ENCODE data around the gene ARL8A. TPM values are rescaled to one million over a fixed set of nuclear protein-coding genes. Genes with fewer than 3 reads are reported as not detected.

ARL8A gene
- total RNA-seq, 1 donor from 2014 or later, result 25.5 TPM

DNA sequence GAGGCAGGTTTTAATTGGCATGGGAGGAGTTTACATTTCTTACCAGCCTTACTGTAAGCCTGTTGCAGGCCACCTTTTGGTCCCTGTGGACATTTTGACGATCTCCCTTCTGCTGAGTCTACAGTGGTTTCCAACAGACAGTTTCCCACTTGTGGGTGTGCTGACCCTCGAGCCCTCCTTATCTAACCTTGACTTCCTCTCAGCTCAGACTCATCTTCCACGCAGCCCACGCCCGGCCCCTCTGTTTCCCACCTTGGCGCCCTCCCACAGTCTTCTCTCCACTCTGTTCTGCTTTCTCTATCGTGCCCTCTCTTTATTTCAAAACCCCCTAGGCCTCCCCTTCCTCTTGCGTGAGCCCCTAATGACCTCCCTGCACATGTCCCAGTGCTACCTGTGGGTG, 6.1 kb upstream of the ARL8A start:
- no peak for TF ChIP-seq POLR2A (IDR thresholded peaks at IDR 0.05)
- Histone ChIP-seq H3K27me3 (no peaks in the 10 kb centered on the region), H3K9me3 (no peaks in the 10 kb centered on the region), H3K4me3 (no peak overlapping the region), H3K27ac (no peak overlapping the region), H3K36me3 (no peaks in the 10 kb centered on the region), H3K4me1 (peaks cover 5% of the 10 kb centered on the region)
- DNase-seq (ENCODE audit: extremely low spot score in 2 of 2), result no peak
- intact Hi-C loops (cut with DNase I), result no loop called here

DNA sequence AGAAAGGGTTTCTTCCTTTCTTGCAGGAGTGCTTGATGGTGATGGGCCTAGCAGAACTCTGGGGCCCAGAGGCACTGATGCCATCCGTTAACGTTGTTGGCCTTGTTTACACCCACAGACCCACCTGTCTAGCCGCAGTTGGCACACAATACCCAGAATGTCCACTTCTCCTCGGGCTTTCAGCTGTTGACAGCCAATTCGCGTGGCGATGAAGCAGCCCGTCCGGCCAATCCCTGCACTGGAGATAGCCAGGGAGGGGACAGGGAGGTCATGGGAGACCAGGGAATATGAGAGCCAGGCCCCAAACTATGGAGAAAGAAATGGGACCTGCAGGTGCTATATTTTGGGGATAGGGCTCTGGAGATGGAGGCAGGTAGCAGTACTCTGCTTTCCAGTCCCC, 5.7 kb upstream of the ARL8A start:
- Histone ChIP-seq H3K27ac (no peak overlapping the region), H3K9me3 (no peaks in the 10 kb centered on the region), H3K27me3 (no peaks in the 10 kb centered on the region), H3K36me3 (no peaks in the 10 kb centered on the region), H3K4me1 (peaks cover 5% of the 10 kb centered on the region), H3K4me3 (no peak overlapping the region)
- DNase-seq (ENCODE audit: extremely low spot score in 2 of 2), result no peak
- intact Hi-C loops (cut with DNase I), result no loop called here
- TF ChIP-seq POLR2A (IDR thresholded peaks at IDR 0.05) (no peak), POLR2AphosphoS5 (IDR thresholded peaks at IDR 0.05; ENCODE audit: insufficient read depth in 1 of 2, low read depth in 1 of 2) (no peak)
- TF ChIP-seq, protein P1, sequence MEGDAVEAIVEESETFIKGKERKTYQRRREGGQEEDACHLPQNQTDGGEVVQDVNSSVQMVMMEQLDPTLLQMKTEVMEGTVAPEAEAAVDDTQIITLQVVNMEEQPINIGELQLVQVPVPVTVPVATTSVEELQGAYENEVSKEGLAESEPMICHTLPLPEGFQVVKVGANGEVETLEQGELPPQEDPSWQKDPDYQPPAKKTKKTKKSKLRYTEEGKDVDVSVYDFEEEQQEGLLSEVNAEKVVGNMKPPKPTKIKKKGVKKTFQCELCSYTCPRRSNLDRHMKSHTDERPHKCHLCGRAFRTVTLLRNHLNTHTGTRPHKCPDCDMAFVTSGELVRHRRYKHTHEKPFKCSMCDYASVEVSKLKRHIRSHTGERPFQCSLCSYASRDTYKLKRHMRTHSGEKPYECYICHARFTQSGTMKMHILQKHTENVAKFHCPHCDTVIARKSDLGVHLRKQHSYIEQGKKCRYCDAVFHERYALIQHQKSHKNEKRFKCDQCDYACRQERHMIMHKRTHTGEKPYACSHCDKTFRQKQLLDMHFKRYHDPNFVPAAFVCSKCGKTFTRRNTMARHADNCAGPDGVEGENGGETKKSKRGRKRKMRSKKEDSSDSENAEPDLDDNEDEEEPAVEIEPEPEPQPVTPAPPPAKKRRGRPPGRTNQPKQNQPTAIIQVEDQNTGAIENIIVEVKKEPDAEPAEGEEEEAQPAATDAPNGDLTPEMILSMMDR (IDR thresholded peaks at IDR 0.05), result no peak

- no peak for DNase-seq (ENCODE audit: extremely low spot score in 2 of 2)
- Histone ChIP-seq H3K4me3 (no peak overlapping the region), H3K27ac (no peak overlapping the region), H3K27me3 (no peaks in the 10 kb centered on the region), H3K9me3 (no peaks in the 10 kb centered on the region), H3K36me3 (no peaks in the 10 kb centered on the region), H3K4me1 (peaks cover 8% of the 10 kb centered on the region)
- TF ChIP-seq, protein P1 (IDR thresholded peaks at IDR 0.05), result no peak
- TF ChIP-seq POLR2AphosphoS5 (IDR thresholded peaks at IDR 0.05; ENCODE audit: insufficient read depth in 1 of 2, low read depth in 1 of 2) (no peak), POLR2A (IDR thresholded peaks at IDR 0.05) (no peak)
- intact Hi-C loops (cut with DNase I), result no loop called here
These were observed 5.0 kb upstream of the ARL8A start for GRCh38 chr1:202149566-202149965.

DNA sequence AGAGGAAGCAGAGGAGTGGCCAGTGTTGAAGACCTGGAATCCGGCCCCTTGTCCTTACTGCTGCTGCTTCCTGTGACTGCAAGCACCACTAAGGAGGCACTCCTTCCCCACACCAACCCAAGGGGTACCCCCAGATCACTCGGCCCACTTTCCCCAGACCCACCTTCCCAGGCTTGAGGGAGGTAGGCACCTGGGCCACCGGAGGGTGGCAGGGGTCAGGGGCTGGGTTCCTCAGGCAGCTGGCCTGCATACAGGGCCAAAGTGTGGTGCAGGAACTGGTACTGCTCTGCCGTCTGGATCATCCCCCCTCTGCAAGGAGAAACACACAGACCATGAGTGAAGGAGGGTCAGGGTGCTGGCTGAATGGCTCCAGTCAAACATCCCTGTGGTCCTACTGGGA, 3.9 kb upstream of the ARL8A start:
- intact Hi-C loops (cut with DNase I), result no loop called here
- Histone ChIP-seq H3K4me3 (no peak overlapping the region), H3K27me3 (no peaks in the 10 kb centered on the region), H3K9me3 (no peaks in the 10 kb centered on the region), H3K4me1 (peaks cover 12% of the 10 kb centered on the region), H3K36me3 (no peaks in the 10 kb centered on the region), H3K27ac (no peak overlapping the region)
- TF ChIP-seq POLR2A (IDR thresholded peaks at IDR 0.05) (no peak), POLR2AphosphoS5 (IDR thresholded peaks at IDR 0.05; ENCODE audit: insufficient read depth in 1 of 2, low read depth in 1 of 2) (no peak)
- TF ChIP-seq, protein P1 (IDR thresholded peaks at IDR 0.05), result no peak
- no peak for DNase-seq (ENCODE audit: extremely low spot score in 2 of 2)

- intact Hi-C loops (cut with DNase I), result no loop called here
These were observed 2.5 kb upstream of the ARL8A start for GRCh38 chr1:202146993-202147392.

More at GRCh38 chr1:202146993-202147392, 2.5 kb upstream of the ARL8A start:
- TF ChIP-seq, protein P1 (IDR thresholded peaks at IDR 0.05), result no peak
- no peak overlapping the region for H3K4me3 ChIP-seq
- no peak for DNase-seq (ENCODE audit: extremely low spot score in 2 of 2)
- peaks cover 26% of the 10 kb centered on the region for H3K4me1 ChIP-seq
- no peaks in the 10 kb centered on the region for H3K9me3 ChIP-seq
- no peaks in the 10 kb centered on the region for H3K27me3 ChIP-seq
- no peaks in the 10 kb centered on the region for H3K36me3 ChIP-seq
- H3K27ac ChIP-seq, result no peak overlapping the region

All from vagina (tissue), 2 donors.